Stomach (tissue), 4 donors: ENCODE measurements around the gene MTMR12.

Experiments used
- CTCF ChIP-seq, 7 experiments: fragments of 450-650 bp in 4 of 7; fragments of 200-600 bp in 3 of 7; sonication (generic) in 3 of 7; IDR thresholded peaks; one replicate each; pipeline ENCODE4 v1.5.1; 2016 to 2019; ENCODE audit warnings: antibody characterized with exemption in 7 of 7, control low read depth in 2 of 7, mild to moderate bottlenecking in 1 of 7
- POLR2A ChIP-seq, 4 donors: fragments of 450-650 bp; IDR thresholded peaks; one replicate each; pipeline ENCODE4 v1.6.1; 2016; ENCODE audit warnings: antibody characterized with exemption in 4 of 4, control low read depth in 2 of 4, mild to moderate bottlenecking in 1 of 4, moderate library complexity in 1 of 4
- POLR2AphosphoS5 ChIP-seq, 3 donors: sonication (generic); formaldehyde crosslinking; IDR thresholded peaks; one replicate each; pipeline ENCODE4 v1.6.1; 2016; ENCODE audit warnings: antibody characterized with exemption in 3 of 3

GRCh38 chr5:32233696-32234447 lies 78.9 kb downstream of the MTMR12 start:
- TF ChIP-seq CTCF (IDR thresholded peaks at IDR 0.05) (no peak), POLR2AphosphoS5 (IDR thresholded peaks at IDR 0.05) (peak in 2 of 3 donors; percentile 79 to 85), POLR2A (IDR thresholded peaks at IDR 0.05) (no peak)
